GM18505 (cell line): ENCODE measurements around the gene NRXN3.

ENCODE experiments used
- ATAC-seq: cut with Tn5 transposase; IDR thresholded peaks from one replicate; pipeline ENCODE4 v1.9.1; 2021; ENCODE audit not compliant: unreplicated experiment
- POLR2A ChIP-seq: IDR thresholded peaks from 4 replicates; pipeline ENCODE4 v1.6.1; 2011; ENCODE audit warnings: borderline replicate concordance; ENCODE audit not compliant: insufficient read depth, insufficient read length; ENCODE audit errors: extremely low read depth

Gene NRXN3

GRCh38 chr14:79702197-79702596 is 1532.0 kb downstream of the NRXN3 start:
- TF ChIP-seq POLR2A: no peak
- no peak for ATAC-seq

- no peak for TF ChIP-seq POLR2A
- ATAC-seq: no peak
These were observed 1533.0 kb downstream of the NRXN3 start for GRCh38 chr14:79703209-79703608.

DNA sequence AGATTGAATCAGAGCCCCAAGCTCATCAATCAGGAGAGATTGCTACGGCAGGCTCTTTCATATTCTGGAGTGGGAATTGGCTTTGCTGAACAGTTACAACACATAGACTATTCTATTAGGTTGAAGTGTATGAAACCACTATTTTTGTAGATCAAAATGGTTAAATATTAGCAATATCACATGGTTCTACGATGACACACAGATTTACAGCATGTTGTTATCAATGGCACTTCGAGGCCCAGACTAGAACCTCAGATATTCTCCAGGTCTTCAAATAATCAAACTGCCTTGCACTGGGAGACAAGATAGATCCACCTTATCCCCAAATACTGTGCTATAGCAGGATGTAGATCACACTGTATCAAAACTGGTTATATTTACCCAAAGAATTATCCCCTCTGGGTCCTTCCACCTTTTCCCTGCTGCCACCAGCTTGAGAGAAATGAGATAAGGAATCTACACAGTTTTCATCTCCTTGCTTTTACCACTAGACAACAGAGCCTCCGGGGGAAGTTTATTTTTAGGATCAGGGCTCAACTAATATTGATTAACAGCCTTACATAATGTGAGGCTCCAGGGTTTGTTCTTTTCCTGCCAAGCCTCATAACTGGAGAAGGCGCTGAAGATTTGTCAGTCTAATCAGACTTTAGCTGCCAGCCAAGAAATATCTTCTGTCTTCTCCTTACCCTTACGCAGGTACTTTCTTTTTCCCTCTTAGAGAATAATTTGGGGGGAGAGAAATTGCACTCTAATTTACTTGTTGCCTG is 1534.1 kb downstream of the NRXN3 start:
- no peak for TF ChIP-seq POLR2A
- ATAC-seq: no peak

GRCh38 chr14:79705126-79705894 is 1535.1 kb downstream of the NRXN3 start:
- no peak for ATAC-seq
- no peak for TF ChIP-seq POLR2A

DNA sequence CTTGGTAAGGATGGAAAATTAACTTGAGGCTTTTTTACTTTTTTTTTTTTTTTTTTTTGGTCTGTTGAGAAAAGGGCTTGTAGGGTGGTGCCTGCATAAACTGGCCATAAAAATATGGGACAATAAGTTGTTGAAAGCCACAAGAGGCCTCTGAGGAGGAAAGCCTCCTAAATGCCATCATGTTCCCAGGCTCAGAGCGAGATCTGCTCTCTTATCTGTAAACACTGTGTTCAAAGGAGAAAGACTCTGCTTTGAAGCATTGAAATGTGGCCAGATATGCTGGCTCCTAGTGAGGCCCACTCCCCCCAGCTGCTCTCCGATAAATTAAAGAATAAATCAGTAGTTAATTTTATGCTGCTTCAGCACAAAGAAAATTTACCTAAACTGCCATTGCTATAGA is 1536.2 kb downstream of the NRXN3 start:
- TF ChIP-seq POLR2A: no peak
- ATAC-seq: no peak

DNA sequence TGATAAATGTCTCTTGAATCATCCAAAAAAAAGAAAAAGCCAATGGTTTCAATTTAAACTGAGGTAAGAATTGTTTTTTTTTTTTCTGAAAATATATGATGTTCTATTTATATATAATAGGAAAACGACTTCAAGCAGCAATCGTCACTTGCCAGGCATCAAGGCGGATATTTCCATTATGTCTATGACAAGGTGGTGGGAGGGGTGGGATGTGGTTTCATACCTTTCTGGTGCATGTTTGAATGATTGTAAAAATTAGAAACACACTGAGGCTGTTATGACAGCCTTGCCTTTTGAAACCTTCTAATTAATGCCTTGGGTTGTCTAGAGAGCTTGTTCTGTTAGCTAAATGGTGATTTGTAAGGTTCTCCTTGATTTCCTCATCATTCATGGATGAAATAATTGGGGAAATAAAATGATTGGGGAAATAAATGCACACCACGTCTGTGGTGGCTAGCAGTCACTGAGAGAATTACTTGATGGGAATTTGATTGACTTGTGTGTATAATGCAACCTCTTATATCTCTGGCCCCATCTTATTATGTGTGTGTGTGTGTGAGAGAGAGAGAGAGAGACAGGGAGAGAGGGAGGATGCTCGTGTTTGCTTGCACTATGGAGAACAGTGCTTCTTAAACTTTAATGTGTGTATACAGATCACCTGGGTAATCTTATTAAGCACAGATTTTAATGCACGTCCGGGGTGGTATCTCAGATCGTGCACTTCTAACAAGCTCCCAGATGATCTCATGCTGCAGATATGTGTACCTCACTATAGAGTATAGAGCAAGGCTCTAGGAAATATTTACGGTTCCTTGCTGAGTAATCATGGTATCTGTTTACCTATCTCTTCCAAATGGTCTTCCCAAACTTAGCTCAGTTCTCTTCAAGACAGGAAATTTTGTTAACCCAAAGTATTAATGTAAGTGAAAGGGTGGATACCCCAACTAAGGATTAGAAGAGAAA is 1538.5 kb downstream of the NRXN3 start:
- no peak for TF ChIP-seq POLR2A
- ATAC-seq: no peak

DNA sequence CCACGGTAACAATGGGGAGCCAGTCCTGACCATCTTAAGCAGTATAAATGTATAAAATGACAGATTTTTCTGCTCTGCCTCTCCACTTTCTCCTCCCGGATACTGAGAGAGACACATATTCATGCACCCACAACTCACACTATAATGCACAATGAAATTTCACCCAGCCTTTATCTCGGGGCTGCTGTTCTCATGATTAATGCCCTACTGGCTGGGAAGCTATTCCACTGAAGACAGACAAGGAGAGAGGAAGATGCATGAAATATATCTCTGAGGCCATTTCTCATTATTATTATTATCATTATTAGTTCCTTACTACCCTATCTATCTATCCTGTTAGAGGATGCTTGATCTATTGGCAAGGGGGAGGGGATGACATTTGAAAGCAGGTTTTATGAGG is 1539.4 kb downstream of the NRXN3 start:
- no peak for ATAC-seq
- no peak for TF ChIP-seq POLR2A

DNA sequence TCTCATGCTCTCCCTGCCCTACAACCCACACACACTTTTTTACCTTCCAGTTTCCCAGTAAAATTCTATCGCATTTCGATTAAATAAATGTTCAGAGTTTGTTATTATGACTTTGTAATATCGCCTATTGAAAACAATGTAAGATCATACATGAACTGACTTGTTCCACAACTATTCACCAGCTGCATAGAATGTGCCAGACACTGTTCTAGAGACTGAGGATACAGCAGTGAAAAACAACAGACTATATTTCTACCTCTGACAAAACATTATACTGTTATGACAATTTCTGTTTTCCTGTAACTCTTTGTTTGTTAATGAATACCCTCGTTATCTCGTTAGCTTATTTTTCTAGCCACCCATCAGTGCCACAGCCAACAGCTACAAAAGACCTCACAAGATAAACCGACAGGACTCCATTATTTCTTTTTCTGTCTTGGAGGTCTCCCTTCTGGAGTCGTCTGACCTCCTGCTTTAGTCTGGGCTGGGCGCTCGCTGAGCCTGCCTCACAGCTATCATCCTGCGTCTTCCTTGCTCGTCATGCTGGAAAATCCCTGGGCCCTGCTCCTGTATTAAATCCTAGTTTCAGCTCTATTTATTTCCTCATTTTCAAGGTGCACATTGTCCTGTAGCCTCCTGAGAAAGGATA is 1542.3 kb downstream of the NRXN3 start:
- TF ChIP-seq POLR2A: no peak

DNA sequence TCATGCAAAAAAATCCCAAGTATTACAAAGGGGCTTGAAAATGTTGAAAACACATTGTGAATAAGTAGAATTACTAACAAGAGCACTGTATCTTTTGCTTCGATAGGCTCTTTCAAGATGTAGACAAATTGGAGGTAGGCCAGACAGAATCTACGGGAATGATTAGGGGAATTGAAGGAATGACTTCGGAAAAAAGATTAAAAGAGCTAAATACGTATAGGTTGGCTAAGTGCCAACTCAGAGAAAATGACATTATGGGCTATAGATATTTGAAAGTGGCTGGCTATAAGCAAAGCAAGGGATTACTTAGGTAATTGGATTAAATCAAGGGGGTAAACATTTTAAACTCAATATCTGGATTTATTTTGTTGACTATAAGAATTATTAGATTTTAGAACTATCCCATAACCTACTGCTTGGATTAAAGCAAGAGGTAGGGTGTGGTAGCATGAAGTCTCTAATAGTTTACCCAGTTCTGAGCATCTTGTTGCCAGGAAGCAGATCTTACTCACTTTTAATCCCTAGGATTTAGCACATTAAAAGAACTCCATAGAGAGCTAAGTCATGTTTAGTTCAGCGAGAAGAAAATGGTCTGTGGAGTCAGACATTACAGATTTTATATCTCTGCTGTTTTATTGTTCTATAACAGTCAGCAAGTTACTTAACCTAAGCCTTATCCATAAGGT is 1551.4 kb downstream of the NRXN3 start:
- ATAC-seq: no peak
- no peak for TF ChIP-seq POLR2A

More for the DNA sequence above, 1542.3 kb downstream of the NRXN3 start:
- no peak for ATAC-seq

GRCh38 chr14:79724934-79725717 is 1555.0 kb downstream of the NRXN3 start:
- no peak for ATAC-seq

GRCh38 chr14:79727900-79728299 is 1557.7 kb downstream of the NRXN3 start:
- TF ChIP-seq POLR2A: no peak
- no peak for ATAC-seq

More at GRCh38 chr14:79724934-79725717, 1555.0 kb downstream of the NRXN3 start:
- TF ChIP-seq POLR2A: no peak

DNA sequence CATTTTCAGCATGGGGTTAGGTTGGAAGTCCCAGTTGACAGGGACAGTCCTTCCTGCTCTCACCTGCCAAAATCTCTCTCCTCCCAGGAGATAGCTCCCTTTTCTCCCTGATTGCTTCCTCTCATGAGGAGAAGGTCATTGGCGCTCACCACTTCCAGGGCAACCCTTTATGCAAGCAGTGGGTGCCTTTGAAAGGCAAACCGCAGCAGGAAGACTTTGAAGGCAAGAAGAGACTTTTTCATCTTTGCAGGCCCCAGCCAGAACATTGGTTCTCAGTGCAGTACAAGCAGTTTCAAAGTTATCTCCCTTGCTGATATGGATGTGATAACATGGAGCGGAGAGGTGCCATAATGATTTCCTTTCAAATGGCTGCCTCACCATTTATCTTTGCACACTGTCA is 1558.2 kb downstream of the NRXN3 start:
- no peak for ATAC-seq
- TF ChIP-seq POLR2A: no peak

- no peak for ATAC-seq
- no peak for TF ChIP-seq POLR2A
These were observed 1559.6 kb downstream of the NRXN3 start for GRCh38 chr14:79729731-79730130.
